ENCODE results near the gene SYTL1.

Gene SYTL1

GRCh38 chr1:27394925-27395324 lies 53.1 kb downstream of the SYTL1 start:
- Histone ChIP-seq H3K4me3 (ENCODE audit: insufficient read depth, low read depth, low read length, poor library complexity, severe bottlenecking) (no peak overlapping the region), H3K27ac (ENCODE audit: insufficient read depth, low read length, poor library complexity, severe bottlenecking) (no peak overlapping the region), H3K27me3 (replicated peaks; ENCODE audit: control insufficient read depth, insufficient read depth, low read length, poor library complexity, severe bottlenecking) (no peaks in the 10 kb centered on the region), H3K4me1 (ENCODE audit: control insufficient read depth, insufficient read depth, low read length, poor library complexity, severe bottlenecking) (peaks cover 18% of the 10 kb centered on the region), H3K36me3 (ENCODE audit: control insufficient read depth, insufficient read depth, low read length) (no peaks in the 10 kb centered on the region), H3K9me3 (ENCODE audit: control insufficient read depth, low read length) (no peaks in the 10 kb centered on the region)
- no peak for DNase-seq

DNA sequence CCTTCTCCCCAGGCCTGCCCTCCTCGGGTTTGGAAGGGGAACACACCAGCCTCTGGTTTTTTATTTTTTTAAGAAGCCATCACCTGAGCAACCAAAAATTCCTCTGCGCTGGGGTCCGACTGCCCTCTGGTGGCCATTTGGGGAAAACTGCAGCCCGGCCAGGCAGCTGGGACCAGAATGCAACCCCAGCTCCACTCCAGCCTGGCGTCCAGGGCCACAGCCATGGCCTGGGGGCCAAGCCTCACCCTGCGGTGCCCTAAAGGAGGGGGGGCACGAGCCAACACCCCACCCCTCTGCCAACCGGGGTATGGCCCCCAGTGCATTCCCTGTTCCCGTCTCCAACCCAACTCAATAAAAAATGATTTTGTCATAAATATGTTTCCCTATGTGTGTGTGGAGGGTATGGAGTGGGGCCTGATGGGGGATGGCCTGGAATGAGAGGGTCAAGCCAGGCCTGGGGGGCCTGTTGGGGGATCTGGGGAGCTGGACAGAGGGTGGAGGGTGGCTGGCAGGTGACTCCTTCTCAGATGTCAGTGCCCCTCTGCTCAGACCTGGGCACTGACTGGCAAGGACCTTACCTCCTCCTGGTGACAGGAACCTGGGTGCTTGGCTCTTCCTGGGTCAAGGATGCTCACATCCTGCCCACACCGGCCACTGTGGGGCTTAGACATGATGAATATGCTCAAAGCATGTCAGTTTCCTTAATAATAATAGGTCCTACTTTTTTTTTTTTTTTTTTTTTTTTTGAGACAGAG lies 53.8 kb downstream of the SYTL1 start:
- no peaks in the 10 kb centered on the region for H3K36me3 ChIP-seq (ENCODE audit: control insufficient read depth, insufficient read depth, low read length)
- H3K4me3 ChIP-seq (ENCODE audit: insufficient read depth, low read depth, low read length, poor library complexity, severe bottlenecking) = no peak overlapping the region
- peak; percentile 65 to 70 (median 67) for DNase-seq
- H3K9me3 ChIP-seq (ENCODE audit: control insufficient read depth, low read length) = no peaks in the 10 kb centered on the region
- no peaks in the 10 kb centered on the region for H3K27me3 ChIP-seq (replicated peaks; ENCODE audit: control insufficient read depth, insufficient read depth, low read length, poor library complexity, severe bottlenecking)
- no peak overlapping the region for H3K27ac ChIP-seq (ENCODE audit: insufficient read depth, low read length, poor library complexity, severe bottlenecking)
- peaks cover 18% of the 10 kb centered on the region for H3K4me1 ChIP-seq (ENCODE audit: control insufficient read depth, insufficient read depth, low read length, poor library complexity, severe bottlenecking)

GRCh38 chr1:27397110-27397509 lies 55.3 kb downstream of the SYTL1 start:
- H3K27ac ChIP-seq (ENCODE audit: insufficient read depth, low read length, poor library complexity, severe bottlenecking) = no peak overlapping the region
- peaks cover 9% of the 10 kb centered on the region for H3K4me1 ChIP-seq (ENCODE audit: control insufficient read depth, insufficient read depth, low read length, poor library complexity, severe bottlenecking)
- no peak for DNase-seq
- no peaks in the 10 kb centered on the region for H3K27me3 ChIP-seq (replicated peaks; ENCODE audit: control insufficient read depth, insufficient read depth, low read length, poor library complexity, severe bottlenecking)
- H3K9me3 ChIP-seq (ENCODE audit: control insufficient read depth, low read length) = no peaks in the 10 kb centered on the region
- H3K4me3 ChIP-seq (ENCODE audit: insufficient read depth, low read depth, low read length, poor library complexity, severe bottlenecking) = no peak overlapping the region
- H3K36me3 ChIP-seq (ENCODE audit: control insufficient read depth, insufficient read depth, low read length) = no peaks in the 10 kb centered on the region

GRCh38 chr1:27397749-27398148 lies 55.9 kb downstream of the SYTL1 start:
- Histone ChIP-seq H3K36me3 (ENCODE audit: control insufficient read depth, insufficient read depth, low read length) (no peaks in the 10 kb centered on the region), H3K27me3 (replicated peaks; ENCODE audit: control insufficient read depth, insufficient read depth, low read length, poor library complexity, severe bottlenecking) (no peaks in the 10 kb centered on the region)

GRCh38 chr1:27398405-27399149 lies 56.8 kb downstream of the SYTL1 start:
- H3K4me3 ChIP-seq (ENCODE audit: insufficient read depth, low read depth, low read length, poor library complexity, severe bottlenecking) = no peak overlapping the region
- DNase-seq = no peak
- no peaks in the 10 kb centered on the region for H3K36me3 ChIP-seq (ENCODE audit: control insufficient read depth, insufficient read depth, low read length)
- H3K9me3 ChIP-seq (ENCODE audit: control insufficient read depth, low read length) = no peaks in the 10 kb centered on the region
- no peaks in the 10 kb centered on the region for H3K27me3 ChIP-seq (replicated peaks; ENCODE audit: control insufficient read depth, insufficient read depth, low read length, poor library complexity, severe bottlenecking)
- no peak overlapping the region for H3K27ac ChIP-seq (ENCODE audit: insufficient read depth, low read length, poor library complexity, severe bottlenecking)
- H3K4me1 ChIP-seq (ENCODE audit: control insufficient read depth, insufficient read depth, low read length, poor library complexity, severe bottlenecking) = peaks cover 5% of the 10 kb centered on the region

More at GRCh38 chr1:27397749-27398148, 55.9 kb downstream of the SYTL1 start:
- no peak overlapping the region for H3K4me3 ChIP-seq (ENCODE audit: insufficient read depth, low read depth, low read length, poor library complexity, severe bottlenecking)
- H3K9me3 ChIP-seq (ENCODE audit: control insufficient read depth, low read length) = no peaks in the 10 kb centered on the region
- peaks cover 7% of the 10 kb centered on the region for H3K4me1 ChIP-seq (ENCODE audit: control insufficient read depth, insufficient read depth, low read length, poor library complexity, severe bottlenecking)
- H3K27ac ChIP-seq (ENCODE audit: insufficient read depth, low read length, poor library complexity, severe bottlenecking) = no peak overlapping the region
- DNase-seq = no peak

GRCh38 chr1:27399251-27400025 lies 57.6 kb downstream of the SYTL1 start:
- Histone ChIP-seq H3K9me3 (ENCODE audit: control insufficient read depth, low read length) (no peaks in the 10 kb centered on the region), H3K4me3 (ENCODE audit: insufficient read depth, low read depth, low read length, poor library complexity, severe bottlenecking) (no peak overlapping the region), H3K4me1 (ENCODE audit: control insufficient read depth, insufficient read depth, low read length, poor library complexity, severe bottlenecking) (peaks cover 5% of the 10 kb centered on the region), H3K27me3 (replicated peaks; ENCODE audit: control insufficient read depth, insufficient read depth, low read length, poor library complexity, severe bottlenecking) (no peaks in the 10 kb centered on the region), H3K27ac (ENCODE audit: insufficient read depth, low read length, poor library complexity, severe bottlenecking) (no peak overlapping the region), H3K36me3 (ENCODE audit: control insufficient read depth, insufficient read depth, low read length) (no peaks in the 10 kb centered on the region)
- DNase-seq = no peak

GRCh38 chr1:27400082-27400962 lies 58.5 kb downstream of the SYTL1 start:
- no peak for DNase-seq
- H3K4me3 ChIP-seq (ENCODE audit: insufficient read depth, low read depth, low read length, poor library complexity, severe bottlenecking) = no peak overlapping the region
- peaks cover 5% of the 10 kb centered on the region for H3K4me1 ChIP-seq (ENCODE audit: control insufficient read depth, insufficient read depth, low read length, poor library complexity, severe bottlenecking)
- peaks cover 5% of the 10 kb centered on the region for H3K36me3 ChIP-seq (ENCODE audit: control insufficient read depth, insufficient read depth, low read length)
- no peak overlapping the region for H3K27ac ChIP-seq (ENCODE audit: insufficient read depth, low read length, poor library complexity, severe bottlenecking)
- H3K9me3 ChIP-seq (ENCODE audit: control insufficient read depth, low read length) = no peaks in the 10 kb centered on the region
- H3K27me3 ChIP-seq (replicated peaks; ENCODE audit: control insufficient read depth, insufficient read depth, low read length, poor library complexity, severe bottlenecking) = no peaks in the 10 kb centered on the region

- no peaks in the 10 kb centered on the region for H3K4me1 ChIP-seq (ENCODE audit: control insufficient read depth, insufficient read depth, low read length, poor library complexity, severe bottlenecking)
- no peaks in the 10 kb centered on the region for H3K9me3 ChIP-seq (ENCODE audit: control insufficient read depth, low read length)
Observed at GRCh38 chr1:27400963-27401341, 59.1 kb downstream of the SYTL1 start.

GRCh38 chr1:27402349-27402754 lies 60.5 kb downstream of the SYTL1 start:
- Histone ChIP-seq H3K27ac (ENCODE audit: insufficient read depth, low read length, poor library complexity, severe bottlenecking) (peak overlapping the region; percentile 9), H3K4me3 (ENCODE audit: insufficient read depth, low read depth, low read length, poor library complexity, severe bottlenecking) (no peak overlapping the region), H3K4me1 (ENCODE audit: control insufficient read depth, insufficient read depth, low read length, poor library complexity, severe bottlenecking) (no peaks in the 10 kb centered on the region), H3K9me3 (ENCODE audit: control insufficient read depth, low read length) (no peaks in the 10 kb centered on the region), H3K36me3 (ENCODE audit: control insufficient read depth, insufficient read depth, low read length) (peaks cover 12% of the 10 kb centered on the region), H3K27me3 (replicated peaks; ENCODE audit: control insufficient read depth, insufficient read depth, low read length, poor library complexity, severe bottlenecking) (no peaks in the 10 kb centered on the region)
- no peak for DNase-seq

More at GRCh38 chr1:27400963-27401341, 59.1 kb downstream of the SYTL1 start:
- peaks cover 5% of the 10 kb centered on the region for H3K36me3 ChIP-seq (ENCODE audit: control insufficient read depth, insufficient read depth, low read length)
- H3K27me3 ChIP-seq (replicated peaks; ENCODE audit: control insufficient read depth, insufficient read depth, low read length, poor library complexity, severe bottlenecking) = no peaks in the 10 kb centered on the region
- H3K4me3 ChIP-seq (ENCODE audit: insufficient read depth, low read depth, low read length, poor library complexity, severe bottlenecking) = no peak overlapping the region
- DNase-seq = no peak
- H3K27ac ChIP-seq (ENCODE audit: insufficient read depth, low read length, poor library complexity, severe bottlenecking) = no peak overlapping the region

All from effector memory CD4-positive, alpha-beta T cell (primary cell).